NCI-H526 (cell line): ENCODE measurements around the gene ACP5.
A peak's percentile ranks its signal among the peaks of the same experiment; 100 is the strongest.
"Not testable (repeated sequence)": the region's sequence is repeated elsewhere in the genome, so short reads cannot be mapped to it uniquely, and the experiment has no call there.

Experiments used
- DNase-seq, 2 experiments: peaks; one replicate each; lab custom pipeline; 2025; lab: John Stamatoyannopoulos, UW

The ACP5 gene

GRCh38 chr19:11577451-11578257 is at the start of gene ACP5:
ACP5 (minus strand) TSS chr19:11577645; CDS start chr19:11577317, 328 bp downstream.
- DNase-seq: no peak

GRCh38 chr19:11626252-11626651 is 48.8 kb upstream of the ACP5 start:
- DNase-seq: no peak

- DNase-seq: no peak
Observed at GRCh38 chr19:11624069-11624463, 46.6 kb upstream of the ACP5 start.

GRCh38 chr19:11622401-11622800 is 45.0 kb upstream of the ACP5 start:
- DNase-seq: not testable (repeated sequence)

GRCh38 chr19:11620553-11620952 is 43.1 kb upstream of the ACP5 start:
- no peak for DNase-seq

GRCh38 chr19:11617180-11618062 is 40.0 kb upstream of the ACP5 start:
- no peak for DNase-seq

GRCh38 chr19:11612816-11613511 is 35.5 kb upstream of the ACP5 start:
- no peak for DNase-seq

- DNase-seq: no peak
Observed at GRCh38 chr19:11611730-11612129, 34.3 kb upstream of the ACP5 start.

- no peak for DNase-seq
Observed at GRCh38 chr19:11606484-11606883, 29.0 kb upstream of the ACP5 start.

GRCh38 chr19:11599704-11600103 is 22.3 kb upstream of the ACP5 start:
- not testable (repeated sequence) for DNase-seq

- no peak for DNase-seq
Observed at GRCh38 chr19:11598746-11599145, 21.3 kb upstream of the ACP5 start.

- DNase-seq: no peak
Observed at GRCh38 chr19:11598103-11598483, 20.6 kb upstream of the ACP5 start.

- peak; percentile 87 to 97 for DNase-seq
Observed at GRCh38 chr19:11597202-11598102, 20.0 kb upstream of the ACP5 start, which contains the start of gene ZNF627. ZNF627 (plus strand) TSS chr19:11597483; CDS start chr19:11597628, 145 bp downstream.

- DNase-seq: no peak
Observed at GRCh38 chr19:11596156-11596555, 18.7 kb upstream of the ACP5 start.

GRCh38 chr19:11594084-11594483 is 16.6 kb upstream of the ACP5 start:
- DNase-seq: no peak

GRCh38 chr19:11587975-11588631 is 10.7 kb upstream of the ACP5 start:
- peak in 1 of 2 experiments; percentile 53 for DNase-seq

GRCh38 chr19:11587302-11587974 is 10.0 kb upstream of the ACP5 start:
- peak; percentile 13 to 74 for DNase-seq

GRCh38 chr19:11586331-11586730 is 8.9 kb upstream of the ACP5 start:
- DNase-seq: no peak

- DNase-seq: no peak
Observed at GRCh38 chr19:11581740-11582139, 4.3 kb upstream of the ACP5 start.

GRCh38 chr19:11580116-11580515 is 2.7 kb upstream of the ACP5 start:
- DNase-seq: no peak
